ENCODE data around the gene SPTBN5.

SPTBN5 gene

GRCh38 chr15:41926185-41927056 is 32.6 kb upstream of the SPTBN5 start:
- no peak for DNase-seq (ENCODE audit: low read depth in 2 of 2)

- DNase-seq (ENCODE audit: low read depth in 2 of 2), result no peak
These were observed 31.3 kb upstream of the SPTBN5 start for GRCh38 chr15:41925086-41925608.

- no peak for DNase-seq (ENCODE audit: low read depth in 2 of 2)
These were observed 29.6 kb upstream of the SPTBN5 start for GRCh38 chr15:41923401-41923997.

GRCh38 chr15:41922353-41922752 is 28.5 kb upstream of the SPTBN5 start:
- DNase-seq (ENCODE audit: low read depth in 2 of 2), result no peak

- no peak for DNase-seq (ENCODE audit: low read depth in 2 of 2)
These were observed 27.8 kb upstream of the SPTBN5 start for GRCh38 chr15:41921639-41922038.

- no peak for DNase-seq (ENCODE audit: low read depth in 2 of 2)
These were observed 27.3 kb upstream of the SPTBN5 start for GRCh38 chr15:41921167-41921566.

GRCh38 chr15:41919954-41920538 is 26.2 kb upstream of the SPTBN5 start:
- no peak for DNase-seq (ENCODE audit: low read depth in 2 of 2)

- DNase-seq (ENCODE audit: low read depth in 2 of 2), result no peak
These were observed 25.5 kb upstream of the SPTBN5 start for GRCh38 chr15:41919201-41919820.

- no peak for DNase-seq (ENCODE audit: low read depth in 2 of 2)
These were observed 24.8 kb upstream of the SPTBN5 start for GRCh38 chr15:41918506-41919126.

GRCh38 chr15:41917767-41918430 is 24.0 kb upstream of the SPTBN5 start:
- no peak for DNase-seq (ENCODE audit: low read depth in 2 of 2)

- no peak for DNase-seq (ENCODE audit: low read depth in 2 of 2)
These were observed 21.6 kb upstream of the SPTBN5 start for GRCh38 chr15:41915255-41915994.

GRCh38 chr15:41914411-41914810 is 20.6 kb upstream of the SPTBN5 start:
- DNase-seq (ENCODE audit: low read depth in 2 of 2), result no peak

- no peak for DNase-seq (ENCODE audit: low read depth in 2 of 2)
These were observed 19.4 kb upstream of the SPTBN5 start for GRCh38 chr15:41913256-41913655.

- no peak for DNase-seq (ENCODE audit: low read depth in 2 of 2)
These were observed 18.0 kb upstream of the SPTBN5 start for GRCh38 chr15:41911691-41912345.

GRCh38 chr15:41908736-41909461 is 15.0 kb upstream of the SPTBN5 start:
- DNase-seq (ENCODE audit: low read depth in 2 of 2), result no peak

GRCh38 chr15:41907141-41907540 is 13.3 kb upstream of the SPTBN5 start:
- no peak for DNase-seq (ENCODE audit: low read depth in 2 of 2)

GRCh38 chr15:41906608-41907007 is 12.8 kb upstream of the SPTBN5 start:
- DNase-seq (ENCODE audit: low read depth in 2 of 2), result no peak

- no peak for DNase-seq (ENCODE audit: low read depth in 2 of 2)
These were observed 11.4 kb upstream of the SPTBN5 start for GRCh38 chr15:41905036-41905793.
